Activated naive CD4-positive, alpha-beta T cell treated with anti-CD3 and anti-CD28 coated beads, Interleukin-2, amount 50 U/mL, for 16 hours (primary cell): ENCODE measurements around the gene ANKRD9.
"Not testable (repeated sequence)": the region's sequence is repeated elsewhere in the genome, so short reads cannot be mapped to it uniquely, and the experiment has no call there.

Source experiments
- DNase-seq: peaks from one replicate; pipeline ENCODE4 v3.0.0-alpha.2; 2020

The ANKRD9 gene, protein sequence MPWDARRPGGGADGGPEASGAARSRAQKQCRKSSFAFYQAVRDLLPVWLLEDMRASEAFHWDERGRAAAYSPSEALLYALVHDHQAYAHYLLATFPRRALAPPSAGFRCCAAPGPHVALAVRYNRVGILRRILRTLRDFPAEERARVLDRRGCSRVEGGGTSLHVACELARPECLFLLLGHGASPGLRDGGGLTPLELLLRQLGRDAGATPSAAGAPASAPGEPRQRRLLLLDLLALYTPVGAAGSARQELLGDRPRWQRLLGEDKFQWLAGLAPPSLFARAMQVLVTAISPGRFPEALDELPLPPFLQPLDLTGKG

DNA sequence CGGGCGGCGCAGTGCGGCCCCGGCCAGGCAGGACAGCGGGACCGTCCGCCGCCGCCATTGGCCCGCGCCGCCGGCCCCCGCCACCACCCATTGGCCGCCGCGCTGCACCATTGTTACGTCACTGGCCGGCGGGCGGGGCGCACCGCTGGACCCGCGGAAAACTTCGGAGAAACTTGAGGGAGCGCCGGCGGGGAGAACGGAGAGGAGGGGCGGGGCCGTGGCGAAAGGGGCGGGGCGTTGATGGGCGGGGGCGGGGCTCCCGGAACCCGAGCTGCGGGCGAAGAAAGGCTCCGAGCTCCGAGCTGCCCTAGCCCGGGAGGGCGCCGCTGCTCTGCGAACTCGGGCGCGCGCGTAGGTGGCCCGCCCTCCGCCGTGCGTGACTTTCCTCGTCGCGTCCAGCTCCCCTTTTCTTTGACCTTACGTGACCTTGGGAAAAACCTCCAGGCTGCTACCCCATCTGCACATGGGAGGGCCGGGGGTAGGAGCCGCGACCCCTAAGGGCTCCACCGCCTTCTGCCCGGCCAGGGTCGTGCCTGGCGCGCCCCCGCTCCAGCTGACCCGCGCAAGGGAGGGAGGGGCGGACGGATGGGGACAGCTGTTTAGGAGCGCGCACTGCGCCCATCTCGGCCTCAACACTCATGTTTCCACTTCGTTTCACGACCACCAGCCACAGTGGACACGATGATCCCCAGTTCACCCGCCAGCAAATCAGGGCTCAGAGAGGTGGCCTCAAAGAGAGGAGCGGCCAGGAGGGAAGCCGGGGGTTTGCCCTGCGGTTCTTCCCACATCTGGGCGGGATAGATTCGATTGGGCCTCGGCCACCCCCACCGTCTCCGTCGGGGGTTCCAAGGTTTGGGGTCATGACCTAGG lies at the start of gene ANKRD9:
Gene ANKRD9 (minus strand): TSS at position 31 of the 870 bp plus-strand sequence. CDS start 1,887 bp downstream, outside the sequence.
- peak; percentile 88 for DNase-seq

DNA sequence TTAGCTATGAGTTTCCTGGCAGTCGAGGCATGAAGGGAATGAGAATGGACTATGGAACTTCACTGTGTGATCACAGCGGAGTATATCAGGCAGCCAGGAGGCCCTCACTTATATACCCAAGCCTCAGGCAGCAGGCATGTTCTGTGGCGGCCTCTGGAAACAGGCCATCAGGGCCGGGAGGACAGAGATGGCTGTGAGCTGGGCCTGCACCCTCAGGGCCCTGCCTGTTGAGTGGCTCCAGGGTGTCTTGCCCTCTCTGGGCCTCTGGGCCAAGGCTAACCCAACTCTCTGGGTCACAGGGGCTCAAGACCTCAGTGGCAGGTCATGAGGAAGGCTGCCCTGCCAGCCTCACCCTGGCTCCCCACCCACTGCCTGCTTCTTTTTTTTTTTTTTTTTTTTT lies 49.0 kb upstream of the ANKRD9 start:
- DNase-seq = no peak

DNA sequence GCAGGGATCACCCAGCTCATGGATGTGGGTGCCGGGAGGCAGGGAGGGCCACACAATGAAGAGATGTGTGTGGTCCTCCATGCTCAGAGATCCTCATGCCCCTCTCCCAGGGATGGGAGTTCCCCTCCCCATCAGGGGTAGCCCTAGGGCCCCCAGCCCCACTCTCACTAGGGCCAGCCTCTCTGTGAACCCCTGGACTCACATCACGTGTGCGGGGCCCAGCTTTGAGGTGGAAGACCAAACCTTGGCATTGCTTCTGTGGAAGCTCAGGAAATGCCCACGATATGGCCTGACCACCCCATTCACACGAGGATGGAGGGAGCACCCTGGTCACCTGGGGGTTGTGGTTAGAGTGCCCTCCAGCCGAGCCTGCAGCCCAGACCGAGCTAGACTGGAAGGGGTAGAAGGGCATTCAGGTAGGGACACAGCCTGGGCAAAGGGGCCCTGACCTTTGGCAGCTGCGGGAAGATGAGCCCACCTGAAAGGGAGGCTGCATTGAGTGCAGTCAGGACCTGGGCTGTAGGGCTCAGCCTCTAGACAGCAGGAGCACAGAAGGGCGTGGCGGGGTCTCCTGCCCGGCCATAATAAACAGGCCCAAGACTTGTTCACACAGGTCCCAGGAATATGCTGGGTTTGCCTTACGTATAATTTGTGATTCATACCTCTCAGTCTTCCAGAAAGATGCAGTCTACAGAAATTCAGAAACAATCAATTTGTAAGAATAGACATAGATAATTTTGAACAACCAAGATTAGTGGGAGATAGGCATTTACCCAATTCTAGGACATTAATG lies 48.1 kb upstream of the ANKRD9 start:
- DNase-seq = no peak

DNA sequence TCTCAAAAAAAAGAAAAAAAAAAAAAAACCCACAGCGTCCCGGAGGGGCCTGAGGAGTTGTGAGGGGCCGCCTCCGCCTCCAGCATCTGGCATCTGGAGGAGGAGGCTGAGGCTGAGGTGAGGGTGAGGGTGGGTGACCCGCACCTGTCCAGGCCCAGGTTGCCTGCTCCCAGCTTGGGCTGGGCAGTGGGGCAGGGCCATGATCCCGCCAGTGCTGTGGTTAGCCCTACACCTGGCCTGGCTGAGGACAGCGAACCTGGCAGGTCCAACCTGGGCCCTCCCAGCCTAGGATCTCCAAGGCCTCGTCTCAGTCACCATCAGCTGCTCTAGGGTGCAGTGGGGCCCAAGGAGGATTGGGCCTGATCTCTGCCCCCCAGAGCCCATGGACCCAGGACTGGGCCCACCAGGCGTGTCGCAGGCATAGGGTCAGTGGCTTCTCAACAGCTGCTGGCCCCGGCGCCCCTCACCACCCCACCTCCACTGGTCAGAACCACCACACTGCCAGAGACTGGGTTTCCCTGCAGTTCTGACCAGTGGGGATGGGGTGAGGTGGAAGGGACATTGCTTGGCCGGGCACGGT lies 46.6 kb upstream of the ANKRD9 start:
- no peak for DNase-seq

DNA sequence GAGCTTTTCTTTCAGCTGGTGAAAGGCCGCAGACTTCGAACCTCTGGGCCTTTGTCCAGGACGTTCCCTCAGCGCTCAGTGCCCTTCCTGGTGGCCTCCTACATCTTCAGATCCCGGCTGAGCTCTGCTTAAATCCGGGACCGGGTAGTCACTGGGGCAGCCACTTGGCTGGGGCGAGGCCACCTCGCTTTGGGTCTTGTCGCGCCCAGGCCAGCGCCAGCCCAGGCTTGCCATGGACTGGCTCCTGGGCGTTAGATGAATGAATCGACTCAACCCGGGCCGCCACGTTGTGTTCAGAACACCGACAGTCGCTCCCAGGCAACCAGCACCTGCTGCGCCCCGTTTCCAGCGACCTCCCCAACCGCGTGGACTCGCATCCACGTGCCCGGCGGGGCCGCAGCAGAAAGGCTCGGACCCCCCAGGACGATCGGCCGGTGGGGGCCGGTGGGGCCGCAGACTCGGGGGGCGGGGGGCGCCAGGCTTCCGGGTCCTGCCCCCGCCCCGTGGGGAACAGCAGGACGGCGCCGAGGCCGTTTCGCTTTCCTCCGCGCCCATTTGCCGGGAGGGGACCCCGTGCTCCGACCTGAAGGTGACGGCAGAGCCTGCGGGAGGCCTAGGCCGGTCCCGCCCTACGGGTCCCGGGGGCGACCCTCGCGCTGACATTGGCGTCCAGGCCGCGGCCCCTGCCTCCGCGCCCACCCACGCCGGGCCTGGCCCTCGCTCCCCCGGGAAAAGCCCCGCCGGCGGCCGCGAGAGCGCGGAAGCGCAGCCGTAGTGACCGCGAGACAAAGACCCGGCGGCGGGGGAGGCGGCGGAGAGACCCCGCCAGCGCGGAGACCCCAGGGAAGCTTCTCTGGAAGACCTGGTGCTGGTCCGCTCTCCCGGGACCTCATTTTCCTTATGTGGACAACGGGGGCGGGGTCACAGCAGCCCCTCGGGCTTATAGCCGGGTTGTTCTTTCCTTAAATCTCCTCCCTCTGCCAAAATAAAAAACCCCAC lies 45.5 kb upstream of the ANKRD9 start:
- peak; percentile 69 for DNase-seq

DNA sequence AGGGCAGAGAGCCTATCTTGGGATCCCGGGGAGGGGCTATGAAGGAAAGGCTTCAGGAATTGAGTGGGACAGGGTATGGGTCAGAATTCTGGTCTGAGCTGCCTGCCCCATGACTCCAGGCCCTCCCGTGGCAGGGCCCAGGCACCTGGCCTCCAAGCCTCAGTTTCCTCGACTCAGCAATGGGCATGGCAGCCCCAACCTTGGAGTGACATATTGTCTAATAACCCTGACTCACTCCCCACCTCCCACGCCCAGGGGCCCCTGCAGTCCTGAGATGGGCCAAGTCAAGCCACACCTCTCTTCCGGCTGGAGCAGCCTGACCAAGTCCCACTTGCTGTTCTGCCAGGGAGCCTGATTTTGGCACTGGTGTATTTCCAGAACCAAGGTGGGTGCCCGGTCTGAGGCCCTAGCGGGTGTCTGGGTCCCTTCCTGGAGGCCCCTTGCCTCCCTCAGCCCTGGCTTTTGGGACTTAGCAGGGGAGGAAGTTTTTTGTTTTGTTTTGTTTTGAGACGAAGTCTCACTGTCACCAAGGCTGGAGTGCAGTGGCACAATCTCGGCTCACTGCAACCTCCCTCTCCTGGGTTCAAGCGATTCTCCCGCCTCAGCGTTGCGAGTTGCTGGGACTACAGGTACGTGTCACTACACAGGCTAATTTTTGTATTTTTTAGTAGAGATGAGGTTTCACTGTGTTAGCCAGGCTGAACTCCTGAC lies 42.6 kb upstream of the ANKRD9 start:
- DNase-seq = no peak

DNA sequence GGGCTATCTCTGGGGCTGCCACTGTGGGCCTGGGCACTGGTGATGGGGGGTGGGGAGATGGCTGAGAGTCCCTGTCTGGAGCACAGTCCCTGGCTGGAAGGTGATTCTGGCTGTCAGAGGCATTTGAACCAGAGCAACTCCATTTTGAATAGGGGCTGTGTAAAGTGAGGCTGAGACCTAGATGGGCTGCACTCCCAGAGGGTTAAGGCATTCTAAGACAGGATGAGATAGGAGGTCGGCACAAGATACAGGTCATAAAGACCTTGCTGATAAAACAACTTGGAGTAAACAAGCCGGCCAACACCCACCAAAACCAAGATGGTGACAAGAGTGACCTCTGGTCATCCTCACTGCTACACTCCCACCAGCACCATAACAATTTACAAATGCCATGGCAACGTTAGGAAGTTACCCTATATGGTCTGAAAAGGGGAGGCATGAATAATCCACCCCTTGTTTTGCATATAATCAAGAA lies 41.4 kb upstream of the ANKRD9 start:
- DNase-seq = not testable (repeated sequence)

GRCh38 chr14:102548616-102549240 lies 39.2 kb upstream of the ANKRD9 start:
- DNase-seq = no peak

DNA sequence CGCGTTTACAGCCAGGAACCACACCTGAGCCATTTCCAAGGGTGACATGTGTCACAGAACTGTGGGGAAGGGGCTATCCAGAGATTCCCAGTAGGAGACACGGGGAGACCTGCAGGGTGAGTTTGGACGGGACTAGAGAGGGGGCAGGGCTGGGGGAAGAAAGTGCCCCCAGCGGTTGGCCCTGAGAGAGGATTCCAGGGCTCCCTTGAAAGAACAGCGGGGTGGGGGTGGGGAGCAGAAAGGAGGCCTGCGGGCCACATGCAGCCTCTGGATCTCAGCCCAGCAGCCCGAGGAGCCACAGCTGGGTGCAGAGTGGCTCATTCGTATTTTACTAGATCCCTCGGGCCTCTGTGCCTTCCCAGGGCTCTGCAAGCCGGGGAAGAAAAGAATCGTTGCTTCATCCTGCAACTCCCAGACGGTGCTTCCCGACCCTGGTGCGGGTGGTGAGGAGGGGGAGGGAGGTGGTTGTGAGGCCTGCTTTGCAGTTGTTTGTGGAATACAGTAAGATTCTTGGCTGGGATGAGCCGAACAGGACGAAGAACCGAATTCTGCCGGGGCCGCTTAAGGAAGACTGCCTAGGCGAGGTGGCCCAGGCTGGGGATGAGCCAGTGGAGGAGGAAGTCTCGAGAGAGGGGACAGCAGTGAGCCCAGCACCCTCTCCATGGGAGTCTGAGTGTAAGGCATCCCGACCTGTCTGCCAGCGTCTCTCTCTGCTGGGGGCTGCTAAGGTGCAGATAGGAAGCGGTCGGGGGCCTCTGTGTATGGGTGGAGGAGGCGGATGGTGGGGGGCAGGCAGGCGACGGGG lies 36.1 kb upstream of the ANKRD9 start:
- no peak for DNase-seq

GRCh38 chr14:102544747-102545460 lies 35.3 kb upstream of the ANKRD9 start:
- DNase-seq = no peak

DNA sequence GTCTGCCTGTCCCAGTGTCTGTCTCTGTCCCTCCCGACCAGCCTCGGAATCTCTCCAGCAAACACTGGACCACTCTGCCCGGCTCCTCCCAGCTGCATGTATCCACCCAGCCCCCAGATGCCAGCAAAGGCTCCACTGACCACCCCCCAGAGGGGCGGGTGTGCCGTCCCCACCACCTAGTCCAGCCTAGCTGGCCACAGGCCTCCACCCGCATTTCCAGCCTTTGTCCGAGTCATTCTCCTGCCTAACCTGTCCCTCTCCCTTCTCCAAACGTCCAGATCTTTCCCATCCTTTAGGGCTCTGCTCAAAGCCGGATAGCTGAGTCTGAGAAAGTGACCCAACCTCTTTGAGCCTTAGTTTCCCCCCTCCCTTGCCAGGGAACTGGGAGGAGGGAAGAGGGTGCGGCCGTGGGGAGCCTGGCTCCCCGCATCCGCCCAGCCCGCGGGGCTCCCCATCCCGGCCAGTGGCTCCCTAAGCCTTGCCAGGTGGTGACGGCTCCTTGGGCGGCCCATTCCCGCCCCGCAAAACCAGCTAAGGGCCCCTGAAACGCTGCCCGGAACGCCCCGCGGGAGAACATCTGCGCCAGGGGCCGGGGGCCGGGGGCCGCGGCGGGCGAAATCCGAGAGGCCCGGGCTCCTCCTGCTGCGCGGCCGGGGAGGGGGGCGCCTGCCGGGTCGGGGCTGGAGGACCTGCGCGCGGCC lies 34.6 kb upstream of the ANKRD9 start:
- no peak for DNase-seq

GRCh38 chr14:102541771-102542170 lies 32.2 kb upstream of the ANKRD9 start:
- no peak for DNase-seq

- DNase-seq = not testable (repeated sequence)
Measured at GRCh38 chr14:102541029-102541491, 31.5 kb upstream of the ANKRD9 start.

- DNase-seq = no peak
Measured at GRCh38 chr14:102540315-102541028, 30.9 kb upstream of the ANKRD9 start.

DNA sequence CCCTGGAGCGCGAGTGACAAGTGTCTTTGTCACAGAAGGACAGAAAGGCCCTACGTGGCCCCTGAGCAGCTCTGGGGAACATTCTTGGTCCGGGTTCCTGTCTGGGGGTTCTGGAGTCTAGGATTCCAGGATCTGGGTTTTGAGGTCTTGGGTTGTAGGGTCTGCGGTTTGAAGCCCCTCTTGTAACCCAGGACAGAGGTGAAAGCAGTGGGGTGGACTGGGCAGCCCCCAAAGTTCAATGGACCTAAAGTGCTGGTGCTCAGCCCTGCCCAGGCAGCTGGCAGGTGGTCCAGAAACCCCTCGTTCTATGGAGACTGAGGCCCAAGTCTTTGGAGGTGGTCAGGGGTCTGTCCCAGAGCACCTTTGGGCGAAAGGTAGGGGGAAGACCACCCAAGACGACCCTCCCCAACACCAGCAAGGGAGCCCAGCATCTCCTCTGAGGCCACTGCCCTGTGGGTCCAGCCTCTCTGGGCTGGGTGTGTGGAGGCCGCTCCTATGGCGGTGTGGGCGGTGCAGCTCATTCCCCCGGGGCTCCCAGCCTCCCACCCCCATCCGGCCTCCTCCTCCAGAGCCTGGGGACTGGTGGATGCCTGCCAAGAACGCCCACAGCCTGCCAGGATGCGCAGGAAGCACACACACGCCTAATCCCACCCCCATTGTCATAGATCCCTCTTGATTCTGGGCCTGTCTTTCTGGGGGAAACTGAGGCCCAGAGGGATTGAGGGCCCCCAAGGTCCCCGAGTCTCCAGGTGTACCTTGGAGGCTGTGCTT lies 30.2 kb upstream of the ANKRD9 start:
- DNase-seq = no peak
